Hematopoietic multipotent progenitor cell treated with erythropoietin and hydrocortisone succinate and interleukin-3 and kit ligand, for 17 days (in vitro differentiated cells): ENCODE measurements around the gene CACNB1.
"Not testable (repeated sequence)": the region's sequence is repeated elsewhere in the genome, so short reads cannot be mapped to it uniquely, and the experiment has no call there.

Experiments used
- DNase-seq: peaks from one replicate; pipeline ENCODE4 v3.0.0-alpha.2; 2015; ENCODE audit warnings: low spot score

CACNB1 gene

DNA sequence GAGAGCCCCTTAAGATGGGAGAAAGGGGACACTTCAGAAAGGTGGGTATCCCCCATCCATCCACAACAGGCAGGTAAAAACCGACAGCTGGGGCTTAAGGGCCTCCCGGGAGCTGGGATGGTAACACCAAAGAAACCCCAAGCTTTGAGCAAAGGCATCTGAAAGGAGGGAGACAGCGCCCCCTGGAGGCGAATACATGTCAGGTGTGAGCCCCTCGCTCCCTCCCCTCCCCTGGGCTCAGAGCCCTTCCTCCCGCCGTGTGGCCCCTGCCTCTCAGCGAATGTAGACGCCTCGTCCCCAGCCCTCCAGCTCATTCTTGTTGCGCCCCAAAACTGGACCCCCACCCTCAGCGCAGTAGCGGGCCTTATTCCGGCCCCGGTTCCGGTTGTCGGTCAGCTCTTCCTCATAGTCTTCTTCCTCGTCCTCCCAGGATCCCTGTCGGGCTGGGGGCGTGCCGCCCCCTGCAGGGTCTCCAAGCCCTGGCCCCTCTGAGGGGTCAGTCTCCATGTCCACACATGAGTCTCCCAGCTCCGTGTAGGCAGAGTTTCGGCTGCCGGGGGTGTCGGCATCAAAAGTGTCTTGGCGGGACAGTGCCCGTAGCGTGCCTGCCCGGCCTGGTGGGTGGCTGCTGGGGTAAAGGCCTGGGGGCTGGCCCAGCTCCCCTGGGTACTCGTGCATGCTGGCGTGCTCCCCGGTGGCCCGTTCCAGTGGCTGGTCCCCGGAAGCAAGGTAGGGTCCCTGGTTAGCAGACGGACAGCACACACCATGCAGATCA, 22.4 kb downstream of the CACNB1 start:
- DNase-seq: peak; percentile 74

DNA sequence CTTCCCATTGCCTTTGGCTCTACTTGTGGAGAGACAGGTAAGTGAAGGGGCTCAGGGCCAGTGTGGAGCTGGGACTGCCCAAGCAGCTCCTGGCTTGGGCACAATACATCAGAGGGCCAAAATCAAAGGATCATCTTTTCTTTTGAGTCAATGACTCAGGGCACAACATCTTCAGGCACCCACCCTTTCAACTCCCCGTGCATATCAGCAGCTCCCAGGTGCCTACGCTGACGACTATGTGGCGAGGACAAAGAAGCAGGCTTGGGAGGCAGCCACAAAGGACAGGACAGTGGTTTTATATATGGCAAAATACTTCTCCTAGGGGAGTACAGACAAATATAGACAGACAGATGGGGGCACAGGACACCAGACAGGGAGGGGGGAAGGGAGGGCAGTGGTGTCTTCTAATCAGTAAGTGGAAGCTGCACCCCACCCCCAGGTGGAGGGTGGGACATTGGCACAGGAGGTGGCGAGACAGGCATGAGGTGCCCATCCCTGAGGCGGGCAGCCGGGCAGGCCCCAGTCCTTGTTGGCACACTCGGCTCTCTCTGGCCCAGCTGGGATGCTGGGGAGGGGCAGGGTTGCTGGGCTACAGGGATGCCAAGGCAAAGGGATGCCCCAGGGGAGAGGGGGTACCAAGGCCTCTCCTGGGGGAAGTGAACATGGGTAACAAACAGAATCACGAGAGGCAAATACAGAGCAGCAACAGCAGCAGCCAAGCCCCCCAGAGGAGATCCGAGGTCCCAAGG, 23.8 kb downstream of the CACNB1 start:
- DNase-seq: no peak

DNA sequence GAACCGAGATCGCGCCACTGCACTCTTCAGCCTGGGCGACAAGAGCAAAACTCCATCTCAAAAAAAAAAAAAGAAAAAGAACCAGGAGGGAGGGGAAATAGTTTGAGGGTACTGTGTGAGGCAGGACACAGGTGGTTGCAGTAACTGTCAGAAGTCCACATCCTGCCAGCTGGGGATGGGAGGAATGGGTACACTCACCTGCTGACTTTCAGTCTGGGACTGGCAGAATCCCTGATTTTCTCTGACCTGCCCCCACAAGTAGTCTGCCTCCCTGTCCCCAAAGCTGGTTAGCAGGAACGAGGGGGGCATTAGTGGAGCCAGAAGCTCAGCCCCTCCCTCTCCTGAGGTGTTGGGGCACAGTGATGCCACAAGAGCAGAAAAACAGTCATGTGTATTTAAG, 24.4 kb downstream of the CACNB1 start:
- no peak for DNase-seq

DNA sequence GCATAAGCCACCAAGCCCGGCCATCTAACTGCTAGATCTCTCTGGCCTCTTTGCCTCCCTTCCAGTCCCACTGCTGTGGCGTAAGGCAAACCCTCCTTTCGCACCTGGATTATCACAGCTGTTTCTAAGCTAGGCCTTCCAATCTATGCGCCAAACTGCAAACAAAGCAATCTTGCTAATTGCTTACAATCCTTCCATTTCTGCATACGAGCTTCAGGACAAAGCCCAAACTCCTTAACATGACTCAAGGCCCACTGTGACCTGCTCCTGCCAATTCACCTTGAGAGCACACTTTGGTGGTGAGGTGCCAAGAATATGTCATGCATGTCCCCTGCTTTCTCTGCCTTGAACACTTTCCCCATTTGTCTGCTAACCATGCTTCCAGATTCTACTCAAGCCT, 25.5 kb downstream of the CACNB1 start:
- no peak for DNase-seq

DNA sequence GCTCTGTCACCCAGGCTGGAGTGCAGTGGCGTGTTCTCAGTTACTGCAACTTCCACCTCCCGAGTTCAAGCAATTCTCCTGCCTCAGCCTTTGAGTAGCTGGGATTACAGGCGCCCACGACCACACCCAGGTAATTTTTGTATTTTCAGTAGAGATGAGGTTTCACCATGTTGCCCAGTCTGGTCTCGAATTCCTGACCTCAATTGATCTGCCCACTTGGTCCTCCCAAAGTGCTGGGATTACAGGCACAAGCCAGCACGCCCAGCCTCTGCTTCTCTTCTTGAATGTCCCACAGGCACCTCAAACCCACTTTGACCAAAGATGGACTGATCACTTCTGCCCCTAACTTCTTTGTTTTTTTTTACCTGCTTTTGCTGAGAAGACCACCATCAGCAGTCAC, 26.9 kb downstream of the CACNB1 start:
- no peak for DNase-seq

DNA sequence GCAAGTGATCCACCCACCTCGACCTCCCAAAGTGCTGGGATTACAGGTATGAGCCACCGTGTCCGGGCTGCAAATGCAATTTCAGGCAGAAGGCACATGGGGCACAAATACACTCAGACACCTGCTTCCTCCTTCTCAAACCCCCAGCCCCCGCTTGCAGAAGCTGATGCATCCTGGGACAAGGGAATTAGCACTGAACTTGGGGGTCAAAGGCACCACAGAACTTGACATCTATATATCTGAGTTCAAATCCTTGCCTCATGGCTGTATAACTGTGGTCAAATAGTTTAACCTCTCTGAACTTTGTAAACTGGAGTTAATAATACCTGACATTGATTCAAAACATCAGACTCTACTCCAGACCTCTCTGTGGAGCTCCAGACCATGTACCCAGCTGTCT, 27.4 kb downstream of the CACNB1 start:
- DNase-seq: no peak

DNA sequence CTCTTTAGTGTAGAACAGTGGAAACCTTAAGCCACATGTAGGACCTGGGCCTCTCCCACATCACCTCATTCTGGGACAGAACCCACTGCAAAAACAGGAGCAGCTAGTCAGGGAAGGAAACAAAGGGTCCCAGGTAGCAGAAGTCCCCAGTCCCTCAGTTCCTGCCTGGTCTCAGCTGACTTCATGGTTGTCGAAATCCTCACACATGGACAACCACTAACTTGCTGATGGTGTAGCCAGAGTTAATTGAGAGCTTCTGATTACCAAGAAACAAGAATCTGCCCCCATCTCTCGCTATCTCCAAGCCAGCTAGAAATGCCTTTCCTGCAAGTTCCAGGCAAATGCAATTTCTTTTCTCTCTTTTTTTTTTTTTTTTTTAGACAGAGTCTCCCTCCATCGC, 28.0 kb downstream of the CACNB1 start:
- DNase-seq: no peak

DNA sequence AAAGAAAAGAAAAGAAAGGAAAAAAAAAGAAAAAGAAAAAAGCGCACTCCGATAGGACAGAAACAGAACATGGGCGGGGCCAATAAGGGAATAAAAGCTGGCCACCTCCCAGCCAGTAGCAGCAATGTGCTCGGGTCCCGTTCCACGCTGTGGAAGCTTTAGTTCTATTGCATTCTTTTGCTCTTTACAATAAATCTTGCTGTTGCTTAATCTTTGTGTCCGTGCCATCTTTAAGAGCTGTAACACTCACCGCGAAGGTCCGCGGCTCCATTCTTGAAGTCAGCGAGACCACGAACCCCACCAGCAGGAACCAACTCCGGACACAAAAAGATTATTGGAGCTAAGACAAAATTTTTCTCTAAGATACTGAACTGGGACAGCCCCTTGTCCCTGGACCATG, 28.4 kb downstream of the CACNB1 start:
- no peak for DNase-seq

DNA sequence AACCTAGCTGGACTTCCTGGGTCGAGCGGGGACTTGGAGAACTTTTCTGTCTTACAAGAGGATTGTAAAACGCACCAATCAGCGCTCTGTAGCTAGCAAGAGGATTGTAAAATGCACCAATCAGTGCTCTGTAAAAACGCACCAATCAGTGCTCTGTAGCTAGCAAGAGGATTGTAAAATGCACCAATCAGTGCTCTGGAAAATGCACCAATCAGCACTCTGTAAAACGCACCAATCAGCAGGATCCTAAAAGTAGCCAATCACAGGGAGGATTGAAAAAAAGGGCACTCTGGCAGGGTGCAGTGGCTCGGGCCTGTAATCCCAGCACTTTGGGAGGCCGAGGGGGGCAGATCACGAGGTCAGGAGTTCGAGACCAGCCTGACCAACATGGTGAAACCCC, 29.0 kb downstream of the CACNB1 start:
- DNase-seq: not testable (repeated sequence)

DNA sequence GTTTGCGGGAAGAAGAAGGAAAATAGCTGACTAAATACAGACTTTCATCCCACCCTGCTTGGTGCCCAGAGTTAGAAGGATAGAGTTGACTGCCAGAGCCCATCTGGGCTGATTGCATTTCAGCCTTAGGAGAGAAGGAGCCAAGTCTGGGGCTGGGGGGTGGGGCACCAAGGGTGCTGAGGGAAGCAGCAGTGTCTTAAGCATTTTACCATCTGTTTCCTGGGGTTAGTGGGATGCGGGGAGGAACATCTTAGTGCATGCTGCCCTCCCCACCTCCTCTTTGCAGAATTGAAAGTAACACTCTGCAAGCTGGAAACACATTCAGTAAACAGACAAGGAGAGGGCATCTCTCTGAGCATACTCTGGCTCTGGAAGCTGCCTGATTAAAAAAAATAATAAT, 30.0 kb downstream of the CACNB1 start:
- DNase-seq: no peak

DNA sequence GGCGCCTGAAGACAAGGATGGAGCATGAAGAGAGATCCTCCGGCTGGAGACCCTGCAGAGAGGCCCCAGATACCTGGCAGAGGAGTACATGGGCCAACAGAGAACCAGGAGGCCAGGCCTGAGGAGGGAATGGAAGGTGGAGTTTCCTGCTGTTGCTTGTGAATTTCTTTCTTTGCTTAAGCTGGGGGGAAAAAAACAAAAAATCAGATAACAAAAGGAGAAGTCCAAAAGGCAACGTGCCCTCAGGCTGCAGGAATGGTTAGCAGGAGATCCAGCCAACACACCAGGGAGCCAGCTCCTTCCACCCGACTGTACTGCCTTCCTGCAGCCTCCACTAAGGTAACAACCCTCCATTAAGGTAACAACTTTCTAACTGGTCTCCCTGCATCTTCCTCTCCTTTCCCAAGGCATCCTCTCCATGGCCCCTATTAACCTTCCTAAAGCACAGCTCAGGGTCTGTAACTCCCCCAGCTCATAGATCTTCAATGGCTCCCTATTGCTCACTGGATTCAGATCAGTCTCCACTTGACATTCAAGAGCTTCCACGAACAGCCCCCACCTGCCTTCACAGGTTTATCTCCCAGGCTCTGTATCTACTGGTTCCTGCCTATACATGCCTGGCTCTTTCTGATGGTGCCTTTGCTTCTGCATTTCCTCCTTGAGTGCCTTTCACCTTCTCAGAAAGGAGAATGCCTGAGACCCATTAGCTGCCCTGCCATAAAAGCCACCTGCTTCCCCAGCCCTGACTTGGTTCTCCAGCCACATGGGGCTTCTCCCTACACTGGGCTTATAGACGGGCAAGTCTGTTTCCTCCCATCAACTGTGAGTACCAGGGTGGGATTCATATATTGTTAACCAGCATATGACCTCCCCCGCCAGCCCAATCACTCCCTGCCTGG, 30.8 kb downstream of the CACNB1 start:
- DNase-seq: no peak

DNA sequence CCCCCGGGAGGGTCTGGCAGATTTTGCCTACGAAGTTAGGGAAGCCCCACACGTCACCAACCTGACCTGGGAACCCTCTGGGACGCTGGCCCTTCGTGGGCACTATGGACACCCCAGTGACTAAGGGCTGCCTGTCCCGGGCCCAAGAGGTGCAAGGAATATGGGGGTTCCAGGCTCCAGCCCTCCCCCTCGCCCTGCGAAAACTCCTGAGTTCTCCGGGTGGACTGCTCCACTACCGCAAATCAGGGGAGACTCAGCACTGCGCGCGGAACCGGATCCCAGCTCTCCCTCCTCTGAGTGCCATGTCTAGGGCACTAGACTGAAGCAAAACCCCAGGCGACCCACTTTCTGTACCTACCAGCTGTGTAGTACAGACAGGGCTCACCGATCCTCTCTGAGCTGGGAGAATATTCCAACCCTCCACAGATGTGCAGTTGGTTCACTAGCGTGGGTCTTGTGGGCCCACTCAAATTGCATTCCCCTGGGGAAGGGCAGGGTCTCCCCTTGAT, 31.6 kb downstream of the CACNB1 start, which contains the start of gene ARL5C:
Gene ARL5C (minus strand): TSS at position 321 of the 509 bp plus-strand sequence. CDS start 401 bp downstream, outside the sequence.
- no peak for DNase-seq

DNA sequence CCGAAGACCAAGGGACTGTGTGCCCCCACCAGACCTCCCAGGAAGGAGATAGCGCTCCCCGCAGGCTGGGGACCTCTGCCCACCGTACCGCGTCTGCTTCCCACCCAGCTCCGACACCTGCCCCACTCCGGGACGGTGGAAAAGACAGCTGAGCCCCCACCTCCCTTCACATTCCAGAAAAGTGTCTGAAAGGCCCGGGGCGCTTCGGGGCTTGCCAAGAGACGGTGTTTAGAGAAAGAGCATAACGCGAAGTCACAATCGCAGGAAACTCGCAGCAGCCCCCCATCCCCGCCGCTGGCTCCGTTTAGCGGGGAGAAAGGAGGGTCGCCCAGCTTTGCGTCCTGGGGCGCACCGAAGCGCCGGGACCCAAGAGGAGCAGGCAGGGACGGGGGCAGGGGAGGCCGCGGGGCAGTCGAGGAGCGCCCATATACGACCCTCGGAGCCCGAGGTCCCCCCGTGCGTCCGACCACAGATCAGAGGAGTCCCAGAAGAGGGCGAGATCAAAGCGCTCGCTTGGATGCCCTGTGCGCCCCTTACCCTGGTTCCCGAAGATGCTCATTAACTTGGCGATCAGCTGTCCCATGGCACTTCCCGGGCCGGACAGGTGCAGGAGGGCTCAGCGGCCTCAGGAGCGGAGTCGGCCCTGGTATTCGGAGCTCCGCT, 32.2 kb downstream of the CACNB1 start:
- no peak for DNase-seq

DNA sequence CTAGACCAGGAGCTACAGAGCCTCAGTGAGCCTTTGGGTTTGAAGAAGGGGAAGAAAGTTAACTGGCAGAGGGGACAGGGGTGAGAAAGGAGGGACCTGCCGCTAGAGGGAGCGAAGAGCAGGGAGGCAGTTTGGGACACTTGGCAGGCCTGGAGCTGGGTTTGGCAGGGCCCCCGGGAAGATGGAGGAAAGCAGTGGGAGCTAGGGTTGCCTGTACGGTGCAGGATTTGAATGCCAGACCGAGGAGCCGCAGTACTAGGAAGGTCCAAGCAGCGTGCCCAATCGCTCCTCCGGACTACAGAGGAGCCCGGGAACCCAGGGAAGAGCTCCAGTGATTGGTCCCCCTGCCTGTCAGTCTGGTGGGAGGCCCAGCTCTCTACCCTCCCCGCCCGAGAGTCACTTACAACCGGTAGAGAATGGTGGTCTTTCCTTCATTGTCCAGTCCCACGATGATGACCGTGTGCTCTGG, 32.8 kb downstream of the CACNB1 start:
- peak; percentile 65 for DNase-seq

DNA sequence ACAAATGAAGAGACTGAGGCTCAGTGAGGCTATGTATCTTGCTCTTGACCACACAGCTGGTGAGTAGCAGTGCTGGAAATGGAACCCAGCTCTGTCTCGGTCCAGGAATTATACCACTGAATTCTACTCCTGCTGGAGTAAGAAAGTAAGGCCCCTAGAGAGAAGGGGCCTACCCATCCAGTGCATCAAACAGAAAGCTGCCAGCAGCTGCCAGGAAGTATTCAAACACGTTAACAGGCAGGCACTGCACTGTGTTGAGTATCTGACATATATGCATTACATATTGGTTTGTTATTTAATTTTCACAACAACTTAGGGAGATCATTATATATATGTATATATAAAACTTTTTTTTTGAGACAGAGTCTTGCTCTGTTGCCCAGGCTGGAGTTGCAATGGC, 35.5 kb downstream of the CACNB1 start:
- no peak for DNase-seq

DNA sequence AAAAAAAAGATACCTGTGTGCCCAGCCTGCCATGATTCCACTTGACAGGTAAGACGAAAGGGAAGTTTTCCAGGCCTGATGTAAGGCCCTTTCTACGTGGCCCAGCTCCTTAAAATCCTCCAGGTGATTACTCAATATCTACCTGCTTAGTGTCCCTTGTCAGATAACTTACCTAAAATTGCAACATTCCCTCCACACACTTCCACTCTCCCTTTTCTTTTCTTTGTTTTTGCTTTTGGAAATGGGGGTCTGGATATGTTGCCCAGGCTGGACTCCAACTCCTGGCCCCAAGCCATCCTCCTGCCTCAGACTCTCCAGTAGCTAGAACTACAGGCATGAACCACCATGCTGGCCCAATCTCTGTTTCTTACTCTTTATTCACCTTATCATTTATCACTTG, 38.8 kb downstream of the CACNB1 start:
- no peak for DNase-seq

DNA sequence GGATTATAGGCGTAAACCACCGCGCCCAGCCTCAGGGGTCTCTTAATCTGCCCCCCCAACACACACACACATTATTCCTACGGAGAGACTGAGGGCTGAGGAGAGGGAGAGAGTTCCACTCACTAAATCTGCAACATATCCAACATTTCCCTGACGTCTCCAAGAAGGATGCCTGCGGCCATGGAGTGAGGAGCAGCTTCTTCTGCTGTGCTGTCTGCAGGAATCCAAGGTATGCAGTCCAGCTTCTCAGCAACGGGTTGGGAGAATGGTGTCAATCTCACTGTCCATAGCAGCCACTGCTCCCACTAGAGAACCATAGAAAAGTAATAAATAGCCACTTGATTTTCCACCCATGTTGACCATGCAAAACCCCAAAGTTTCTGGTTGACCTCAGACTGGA, 41.0 kb downstream of the CACNB1 start:
- DNase-seq: no peak

DNA sequence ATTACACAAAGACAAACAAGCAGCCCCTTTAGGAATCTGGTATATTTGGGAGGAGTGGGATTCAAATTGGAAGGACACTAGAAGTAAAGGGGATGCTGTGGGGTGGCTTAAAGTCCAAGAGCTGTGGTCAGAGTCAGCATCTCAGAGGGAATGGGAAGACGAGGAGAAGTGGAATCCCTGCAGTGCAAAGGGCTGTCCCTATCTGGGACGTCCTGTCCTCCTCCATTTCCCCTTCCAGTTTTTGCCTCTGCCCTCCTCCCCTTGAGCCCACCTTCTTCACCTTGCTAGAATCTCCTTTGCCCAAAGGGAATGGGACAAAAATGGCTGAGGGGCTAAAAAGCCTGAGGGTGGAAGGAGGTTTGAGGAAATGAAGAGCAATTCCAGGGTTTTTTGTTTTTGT, 41.8 kb downstream of the CACNB1 start:
- no peak for DNase-seq

DNA sequence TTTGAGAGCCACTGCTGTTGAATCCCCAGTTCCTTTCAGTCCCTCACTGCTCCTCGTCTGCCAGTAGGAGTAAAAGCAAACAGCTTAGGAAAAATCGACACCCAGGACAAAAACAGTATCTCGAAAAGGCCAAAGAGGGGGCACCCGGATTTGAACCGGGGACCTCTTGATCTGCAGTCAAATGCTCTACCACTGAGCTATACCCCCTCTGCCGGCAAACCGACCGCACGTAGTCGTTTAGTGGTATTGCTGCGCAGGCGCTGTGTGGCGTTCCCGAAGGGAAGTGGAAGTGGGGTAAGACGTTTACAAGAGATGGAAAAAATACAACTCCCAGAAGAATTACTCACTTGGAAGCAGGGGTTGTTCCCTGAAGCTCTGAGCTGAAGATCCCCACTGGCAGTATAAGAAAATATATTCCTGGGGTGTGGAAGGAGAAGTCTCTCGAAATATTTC, 43.8 kb downstream of the CACNB1 start:
- peak; percentile 89 for DNase-seq

DNA sequence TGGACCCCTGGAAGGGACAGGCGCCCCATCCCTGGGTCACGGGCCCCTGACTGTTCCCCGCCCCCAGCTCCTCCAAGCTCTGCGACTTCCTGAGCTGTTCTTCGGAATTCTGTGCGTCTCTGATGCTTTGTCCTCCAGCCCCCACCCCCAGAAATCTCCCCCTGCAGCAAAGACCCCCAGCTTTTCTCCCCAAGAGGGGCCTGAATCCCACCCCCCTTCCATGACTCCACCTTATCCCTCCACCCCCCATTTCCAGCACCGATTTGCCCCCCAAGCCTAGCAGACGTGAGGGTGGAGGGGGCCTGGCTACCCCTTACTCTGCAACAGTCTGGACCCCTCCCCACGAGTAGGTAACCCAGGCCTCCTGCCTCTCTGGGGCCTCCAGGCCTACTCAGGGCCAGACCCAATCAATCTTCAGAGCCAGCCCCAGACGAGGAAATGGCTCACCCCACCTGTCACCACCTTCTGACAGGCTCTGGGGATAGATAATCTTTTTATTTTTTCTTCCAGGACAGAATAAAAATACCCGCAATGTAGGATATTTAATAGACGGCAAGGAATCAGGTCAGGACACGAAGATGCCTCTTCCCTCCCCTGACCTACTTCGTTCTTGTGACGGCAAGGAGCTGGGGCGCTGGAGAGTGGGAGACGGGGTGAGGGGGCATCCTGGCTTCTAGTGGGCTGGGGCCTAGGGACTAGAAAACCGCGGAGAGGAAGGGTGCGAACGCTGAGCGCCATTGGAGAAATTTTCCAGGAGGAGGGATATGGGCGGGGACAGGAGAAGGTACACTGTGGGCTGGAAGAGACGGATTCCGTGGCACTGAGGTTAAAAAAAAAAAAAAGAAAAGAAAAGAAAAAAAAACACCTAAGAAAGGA, 45.3 kb downstream of the CACNB1 start:
- no peak for DNase-seq
